GM21526 (cell line): ENCODE measurements around the gene LRCH1.
"Not testable (repeated sequence)": the region's sequence is repeated elsewhere in the genome, so short reads cannot be mapped to it uniquely, and the experiment has no call there.

Experiments used
- ATAC-seq: cut with Tn5 transposase; IDR thresholded peaks from one replicate; pipeline ENCODE4 v1.9.1; 2021; ENCODE audit warnings: moderate library complexity; ENCODE audit not compliant: unreplicated experiment, low FRiP score

The LRCH1 gene

DNA sequence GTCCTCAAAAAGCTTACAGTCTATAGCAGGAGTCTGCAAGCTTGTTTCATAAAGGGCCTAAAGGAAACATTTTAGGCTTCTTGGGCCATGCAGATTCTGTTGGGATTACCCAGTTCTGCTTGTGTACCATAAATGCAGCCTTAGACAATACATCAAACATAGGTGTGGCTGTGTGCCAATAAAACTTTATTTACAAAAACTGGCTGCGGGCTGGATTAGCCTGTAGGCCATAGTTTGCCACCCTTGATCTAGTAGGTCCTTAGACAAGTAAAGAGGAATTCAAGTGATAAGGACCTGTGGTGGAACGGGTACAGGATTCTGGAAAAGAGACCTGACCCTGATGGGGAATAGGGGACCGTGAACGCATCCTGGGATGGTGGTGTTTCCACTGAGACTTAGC is 192.1 kb downstream of the LRCH1 start:
- ATAC-seq, result no peak

DNA sequence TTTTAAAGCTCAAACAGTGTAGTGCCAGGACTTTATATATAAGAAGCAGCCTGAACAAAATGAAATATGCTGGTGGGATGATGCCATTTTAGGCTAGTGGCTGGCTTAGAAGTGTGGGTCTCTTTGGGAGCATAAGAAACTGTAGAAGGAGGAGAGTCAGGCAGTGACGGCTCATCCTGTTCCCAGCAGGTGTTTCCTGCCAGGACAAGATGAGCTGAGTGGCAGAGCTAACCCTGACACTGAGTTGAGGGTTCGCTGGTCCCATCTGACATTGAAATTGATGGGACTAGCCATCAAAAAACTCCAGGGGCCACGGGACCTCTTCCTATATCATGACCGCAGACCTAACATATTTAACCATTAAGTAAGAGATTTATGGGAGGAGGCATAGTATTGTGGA is 192.7 kb downstream of the LRCH1 start:
- no peak for ATAC-seq

DNA sequence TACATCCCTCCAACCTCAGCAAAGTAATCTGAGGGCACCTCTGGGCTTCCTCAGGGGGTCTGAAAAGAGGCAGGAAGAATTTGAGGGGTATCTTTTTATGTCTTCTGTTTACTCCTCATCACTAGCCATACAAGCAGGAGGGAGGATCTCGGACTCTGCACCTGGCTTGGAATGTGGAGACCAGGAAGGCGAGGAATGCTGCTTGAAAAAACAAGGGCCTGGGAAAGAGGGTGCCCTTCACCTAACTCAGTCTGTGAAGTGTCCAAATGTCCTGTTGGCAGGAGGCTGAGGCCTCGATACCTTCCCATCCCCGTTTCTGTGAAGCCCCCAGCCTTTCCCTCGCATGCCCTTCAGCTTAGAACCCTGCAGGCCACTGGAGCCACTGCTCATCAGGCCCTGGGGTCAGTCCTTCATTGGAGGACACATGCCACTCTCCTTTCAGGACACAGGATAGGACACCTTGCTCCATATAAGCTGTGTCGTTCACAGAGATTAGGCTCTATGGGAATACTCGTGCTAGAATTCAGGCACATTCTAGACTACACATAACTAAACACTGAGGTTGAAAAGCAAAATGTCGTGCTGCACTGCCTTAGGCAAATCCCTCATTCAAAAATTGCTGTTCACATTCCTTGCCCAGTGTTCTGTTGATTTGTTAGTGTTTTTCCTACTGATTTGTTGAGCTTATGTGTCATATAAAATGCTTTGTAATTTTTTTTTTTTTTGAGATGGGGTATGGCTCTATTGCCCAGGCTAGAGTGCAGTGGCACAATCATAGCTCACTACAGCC is 194.3 kb downstream of the LRCH1 start:
- ATAC-seq, result no peak

DNA sequence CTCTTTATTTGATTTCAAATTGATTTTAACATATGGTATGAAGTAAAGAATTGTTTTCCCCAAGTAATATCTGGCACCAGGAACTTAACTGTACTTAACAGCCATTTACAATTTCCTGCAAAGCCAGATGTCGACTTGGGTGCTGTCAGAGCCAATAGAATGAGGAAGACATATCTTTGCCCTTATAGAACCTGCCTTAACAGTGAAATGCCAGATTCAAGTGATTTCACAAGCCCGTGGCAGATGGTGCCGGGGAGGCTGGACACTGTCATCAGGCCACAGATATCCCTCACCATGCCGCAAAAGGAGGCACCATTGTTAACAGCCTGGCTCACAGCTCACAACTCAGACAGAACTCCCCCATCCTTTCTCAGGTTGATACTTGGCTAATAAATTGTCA is 195.3 kb downstream of the LRCH1 start:
- no peak for ATAC-seq

DNA sequence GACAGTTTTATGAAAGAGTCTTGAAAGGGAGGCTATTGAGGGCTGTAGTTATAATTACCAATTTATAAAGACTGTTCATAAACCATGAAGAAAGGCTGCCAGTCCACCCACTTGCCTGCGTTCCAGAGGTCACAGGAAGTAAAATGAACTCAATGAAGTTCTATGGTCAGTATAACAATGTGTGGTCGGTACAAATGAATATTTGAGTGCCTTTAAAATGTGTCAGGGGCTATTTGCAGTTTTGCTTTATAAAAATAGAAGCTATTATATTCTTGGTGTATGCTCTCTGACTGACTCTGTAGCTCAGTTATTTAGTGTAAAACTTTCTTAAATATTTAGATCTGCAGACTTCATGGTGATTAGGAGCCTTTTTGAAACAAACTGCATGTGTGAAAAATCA is 197.0 kb downstream of the LRCH1 start:
- no peak for ATAC-seq

DNA sequence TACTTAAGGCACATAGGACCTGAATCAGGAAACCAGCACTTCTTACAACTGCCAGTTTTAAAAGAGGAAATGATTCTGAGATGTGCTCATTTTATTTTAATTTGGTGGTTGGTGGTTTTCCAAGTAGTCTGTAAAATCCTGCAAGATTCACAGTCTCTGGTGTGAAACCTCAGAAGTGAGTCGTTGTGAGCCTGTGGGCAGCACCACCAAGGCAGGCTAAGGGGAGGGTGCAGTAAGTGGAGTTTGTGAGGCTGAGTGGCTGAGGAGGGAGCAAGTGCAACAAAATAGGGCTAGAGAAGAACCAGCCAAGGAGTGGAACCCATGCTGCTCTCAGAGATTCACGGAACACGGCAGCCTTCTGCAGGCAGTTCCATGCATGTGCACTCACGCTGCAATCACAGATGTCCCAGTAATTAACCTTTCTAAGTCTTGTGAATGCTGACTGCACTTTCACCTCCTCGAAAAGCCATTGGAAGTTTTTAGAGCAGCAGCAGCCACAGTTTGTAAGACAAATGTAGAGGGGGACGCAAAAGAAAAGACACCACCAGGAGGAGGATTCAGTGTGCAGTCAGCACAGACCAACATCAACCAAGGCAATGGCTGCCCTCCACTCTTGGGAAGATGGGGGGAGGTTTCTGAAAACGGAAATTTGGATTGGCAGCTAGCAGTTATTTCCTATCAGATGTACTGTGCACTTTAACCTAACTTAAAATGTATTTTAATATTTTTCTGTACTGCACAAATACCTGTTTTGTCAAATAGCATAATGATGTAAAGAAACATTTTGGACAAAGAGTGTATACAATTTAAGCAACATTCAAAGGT is 199.1 kb downstream of the LRCH1 start:
- peak; percentile 73 for ATAC-seq

DNA sequence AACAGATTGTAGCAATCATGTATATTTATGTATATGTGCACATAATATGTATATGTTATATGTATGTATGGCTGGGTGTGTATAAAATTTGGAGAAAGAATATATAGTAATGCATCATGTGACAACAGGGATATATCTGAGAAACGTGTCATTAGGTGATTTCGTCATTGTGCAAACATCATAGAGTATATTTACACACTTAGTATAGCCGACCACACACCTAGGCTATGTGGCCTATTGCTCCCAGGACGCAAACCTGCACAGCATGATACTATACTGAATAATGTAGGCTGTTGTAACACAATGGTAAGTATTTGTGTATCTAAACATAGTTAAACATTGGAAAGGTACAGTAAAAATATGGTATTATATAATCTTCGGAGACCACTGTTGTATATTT is 200.2 kb downstream of the LRCH1 start:
- no peak for ATAC-seq

DNA sequence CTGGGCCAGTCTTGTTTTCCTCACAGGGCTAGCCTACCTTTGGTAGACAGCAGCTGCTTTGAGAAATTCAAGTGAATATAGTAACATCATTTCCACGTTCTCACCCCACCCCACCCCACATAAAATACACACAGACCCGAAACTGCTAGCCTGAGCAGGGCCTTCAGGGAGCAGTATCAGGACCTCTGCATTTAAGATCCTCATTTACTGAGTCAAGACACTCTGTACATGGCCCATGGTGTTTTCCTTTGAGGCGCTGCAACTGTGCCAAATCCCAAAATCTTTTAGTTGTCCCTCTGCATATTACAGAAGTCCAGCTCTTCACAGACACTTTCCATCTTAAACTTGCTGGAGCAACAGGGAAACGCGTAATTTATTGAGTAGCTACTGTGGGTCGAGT is 200.9 kb downstream of the LRCH1 start:
- no peak for ATAC-seq

DNA sequence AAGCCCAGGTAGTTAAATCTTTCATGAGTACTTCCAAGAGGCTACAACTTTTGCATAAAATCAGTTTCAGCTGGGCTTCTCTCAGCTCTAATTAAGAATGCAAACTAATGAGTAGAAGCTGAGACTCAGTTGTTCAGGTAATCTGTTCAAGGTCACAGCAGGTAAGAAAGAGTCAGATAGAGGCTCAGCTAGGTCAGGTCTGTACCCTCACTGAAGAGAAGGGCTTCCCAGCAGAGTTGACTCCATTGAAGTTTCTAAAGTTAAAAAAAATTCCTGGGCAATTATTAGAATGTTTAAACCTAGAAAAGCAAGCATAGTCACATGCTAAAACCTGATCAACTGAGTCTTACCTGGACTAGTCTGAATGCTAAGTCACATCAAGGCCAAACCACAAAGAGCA is 201.8 kb downstream of the LRCH1 start:
- ATAC-seq, result no peak

DNA sequence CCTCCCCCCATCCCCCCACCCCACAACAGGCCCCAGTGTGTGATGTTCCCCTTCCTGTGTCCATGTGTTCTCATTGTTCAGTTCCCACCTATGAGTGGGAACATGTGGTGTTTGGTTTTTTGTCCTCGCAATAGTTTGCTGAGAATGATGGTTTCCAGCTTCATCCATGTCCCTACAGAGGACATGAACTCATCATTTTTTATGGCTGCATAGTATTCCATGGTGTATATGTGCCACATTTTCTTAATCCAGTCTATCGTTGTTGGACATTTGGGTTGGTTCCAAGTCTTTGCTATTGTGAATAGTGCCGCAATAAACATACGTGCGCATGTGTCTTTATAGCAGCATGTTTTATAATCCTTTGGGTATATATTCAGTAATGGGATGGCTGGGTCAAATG is 202.5 kb downstream of the LRCH1 start:
- ATAC-seq, result not testable (repeated sequence)

DNA sequence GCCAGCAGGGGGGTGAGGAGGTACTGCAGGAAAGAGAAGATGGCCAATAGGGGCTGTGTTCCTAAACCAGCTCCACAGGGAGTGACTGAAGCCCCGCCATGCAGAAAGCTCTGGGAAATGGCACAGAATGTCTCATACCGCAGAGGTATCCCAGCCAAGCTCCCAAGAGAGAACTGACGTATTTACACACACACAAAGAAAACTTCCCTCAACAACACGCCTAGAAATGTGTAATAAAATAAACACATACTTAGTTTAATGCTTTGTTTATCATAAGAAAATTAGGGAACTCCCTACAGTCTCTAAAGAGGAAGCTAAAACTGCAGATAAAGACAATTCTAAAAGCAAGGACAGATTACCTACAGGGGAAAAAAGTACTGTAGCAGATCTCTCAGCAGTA is 204.0 kb downstream of the LRCH1 start:
- no peak for ATAC-seq

DNA sequence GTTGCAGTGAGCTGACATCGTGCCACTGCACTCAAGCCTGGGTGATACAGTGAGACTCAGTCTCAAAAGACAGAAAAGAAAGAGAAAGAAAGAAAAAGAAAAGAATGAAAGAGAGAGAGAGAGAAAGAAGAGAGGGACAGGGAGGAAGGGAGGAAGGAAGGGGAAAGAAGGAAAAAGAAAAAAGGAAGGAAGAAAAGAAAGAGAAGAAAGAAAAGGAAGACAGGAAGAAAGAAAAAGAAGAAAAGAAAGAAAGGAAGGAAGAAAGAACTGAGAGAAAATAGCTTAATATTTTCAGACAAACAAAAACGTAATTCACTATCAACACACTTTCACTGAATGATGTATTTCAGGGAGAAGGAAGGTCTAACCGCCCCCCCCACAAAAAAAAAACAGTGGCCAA is 204.7 kb downstream of the LRCH1 start:
- no peak for ATAC-seq

DNA sequence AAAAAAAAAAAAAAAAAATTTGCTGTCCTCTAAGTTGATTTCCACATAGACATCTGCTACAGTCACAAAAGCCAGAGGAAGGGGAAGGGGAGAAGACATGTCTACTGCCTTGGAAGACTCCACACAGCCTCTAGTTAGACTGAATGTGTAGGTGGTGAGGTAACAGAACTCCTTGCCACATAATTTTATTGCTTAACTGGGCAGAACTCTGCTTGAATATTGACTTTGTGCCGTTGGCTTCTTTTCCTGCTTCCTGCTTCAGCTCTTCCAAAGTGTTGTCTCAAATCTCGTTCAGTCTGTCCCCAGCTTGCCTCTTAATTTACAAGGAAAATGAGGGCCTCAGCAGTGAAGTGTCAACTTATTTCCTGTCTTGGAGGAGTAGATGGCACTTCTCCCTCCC is 206.9 kb downstream of the LRCH1 start:
- no peak for ATAC-seq

DNA sequence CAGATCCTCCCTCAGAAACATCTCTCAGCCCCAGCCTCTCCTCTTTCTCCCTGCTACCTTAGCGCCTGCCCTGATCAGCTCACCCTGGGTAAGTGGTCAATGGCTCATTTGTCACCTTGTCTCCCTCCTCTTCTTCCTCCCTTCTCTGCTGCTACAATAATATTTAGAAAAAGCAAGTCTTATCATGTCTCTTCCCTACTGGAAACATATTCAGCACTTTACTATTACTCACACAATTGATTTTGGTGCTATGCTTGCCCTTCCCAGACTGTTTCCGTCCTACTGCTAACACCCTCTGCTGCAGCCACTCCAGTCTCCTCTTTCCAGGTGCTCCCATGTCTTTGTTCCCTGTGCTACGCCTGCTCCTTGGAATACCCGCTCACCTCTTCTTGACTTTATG is 208.2 kb downstream of the LRCH1 start:
- no peak for ATAC-seq

DNA sequence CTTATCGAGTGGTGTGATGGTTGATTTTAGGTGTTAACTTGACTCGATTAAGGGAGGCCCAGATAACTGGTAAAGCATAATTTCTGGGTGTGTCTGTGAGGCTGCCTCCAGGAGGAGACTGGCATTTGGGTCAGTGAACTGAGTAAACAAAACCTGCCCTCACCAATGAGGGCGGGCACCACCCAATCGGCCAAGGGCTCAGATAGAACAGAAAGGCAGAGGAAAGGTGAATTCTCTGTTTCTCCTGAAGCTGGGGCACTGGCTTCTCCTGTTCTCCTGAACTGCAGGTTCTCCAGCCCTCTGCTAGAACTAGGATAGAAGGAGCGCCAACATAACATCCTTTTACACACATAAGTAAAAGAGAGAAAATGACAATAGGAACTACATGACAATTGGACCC is 208.9 kb downstream of the LRCH1 start:
- no peak for ATAC-seq

DNA sequence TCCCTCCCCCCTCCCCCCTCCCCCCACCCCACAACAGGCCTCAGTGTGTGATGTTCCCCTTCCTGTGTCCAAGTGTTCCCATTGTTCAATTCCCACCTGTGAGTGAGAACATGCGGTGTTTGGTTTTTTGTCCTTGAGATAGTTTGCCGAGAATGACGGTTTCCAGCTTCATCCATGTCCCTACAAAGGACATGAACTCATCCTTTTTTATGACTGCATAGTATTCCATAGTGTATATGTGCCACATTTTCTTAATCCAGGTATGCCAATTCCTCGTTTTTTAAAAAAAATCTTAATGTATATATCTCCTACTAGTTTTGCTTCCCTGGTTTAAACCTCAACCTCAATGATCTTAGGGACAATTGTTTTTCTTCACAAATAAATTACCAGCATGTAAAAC is 217.0 kb downstream of the LRCH1 start:
- not testable (repeated sequence) for ATAC-seq

DNA sequence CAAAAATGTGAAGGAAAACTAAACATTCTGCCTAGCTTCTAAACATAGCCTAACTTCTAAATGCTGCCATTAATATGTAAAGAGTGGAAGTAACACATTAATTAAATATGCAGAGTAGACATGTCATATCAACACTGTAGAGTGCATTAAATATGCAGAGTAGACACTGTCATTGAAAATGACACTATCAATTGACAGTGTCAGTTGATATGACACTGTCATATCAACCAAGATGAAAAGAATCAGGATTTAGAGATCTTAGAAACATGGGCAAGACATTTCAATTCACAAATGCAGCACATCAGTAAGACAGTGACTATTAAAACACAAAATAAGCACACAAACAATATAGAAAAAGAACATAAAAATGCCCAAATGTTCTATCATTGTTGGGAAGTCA is 218.7 kb downstream of the LRCH1 start:
- ATAC-seq, result no peak

DNA sequence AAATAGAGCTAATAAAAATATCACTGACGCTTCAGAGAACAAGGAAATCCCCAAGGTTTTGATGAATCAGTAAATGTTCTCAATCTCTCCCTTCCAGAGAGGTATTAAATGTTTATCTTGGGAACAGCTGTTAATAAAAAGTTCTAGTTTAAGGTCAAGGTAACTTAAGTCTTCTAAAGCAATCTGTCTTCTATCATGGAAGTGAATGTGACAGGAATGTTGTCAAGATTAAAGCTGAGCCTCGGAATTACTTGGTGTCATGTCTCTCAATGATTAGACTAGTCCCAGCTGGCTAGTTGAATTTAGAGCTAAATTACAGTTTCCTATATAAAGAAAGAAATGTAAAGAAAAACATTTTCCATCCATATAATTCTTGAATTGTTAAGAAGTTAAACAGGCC is 220.6 kb downstream of the LRCH1 start:
- ATAC-seq, result no peak

DNA sequence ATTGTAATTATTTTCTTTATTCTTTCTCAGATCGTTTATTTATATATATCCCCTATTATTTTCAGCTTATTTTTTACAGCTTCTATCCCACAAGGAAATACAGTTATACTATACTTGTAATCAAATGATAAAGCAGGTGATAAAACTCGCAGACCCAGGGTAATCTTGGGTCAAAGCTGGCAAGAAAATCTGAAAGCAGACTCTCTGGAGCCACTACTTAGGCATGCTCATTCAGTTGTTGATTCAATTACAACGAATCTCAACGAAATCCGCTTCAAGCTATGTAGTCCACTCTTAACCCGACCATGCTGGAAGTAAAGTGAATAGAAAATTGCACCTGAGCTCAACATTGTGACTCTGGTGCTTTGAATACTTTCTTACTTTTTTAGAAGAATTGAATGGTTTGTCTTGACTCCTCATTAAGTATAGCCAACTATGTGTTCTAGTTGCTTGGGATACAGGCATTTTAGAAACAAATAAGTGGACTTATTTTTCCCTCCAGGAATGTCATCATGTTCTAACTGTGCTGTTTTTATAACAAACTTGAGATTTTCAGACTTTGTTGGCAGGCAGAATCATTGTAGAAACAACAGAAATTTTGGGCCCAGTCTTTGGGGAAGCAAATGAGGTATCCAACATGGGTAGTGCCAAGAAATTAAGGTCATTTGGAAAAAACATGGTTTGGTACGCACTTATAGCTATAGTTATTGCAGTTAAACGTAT is 222.6 kb downstream of the LRCH1 start:
- ATAC-seq, result no peak

DNA sequence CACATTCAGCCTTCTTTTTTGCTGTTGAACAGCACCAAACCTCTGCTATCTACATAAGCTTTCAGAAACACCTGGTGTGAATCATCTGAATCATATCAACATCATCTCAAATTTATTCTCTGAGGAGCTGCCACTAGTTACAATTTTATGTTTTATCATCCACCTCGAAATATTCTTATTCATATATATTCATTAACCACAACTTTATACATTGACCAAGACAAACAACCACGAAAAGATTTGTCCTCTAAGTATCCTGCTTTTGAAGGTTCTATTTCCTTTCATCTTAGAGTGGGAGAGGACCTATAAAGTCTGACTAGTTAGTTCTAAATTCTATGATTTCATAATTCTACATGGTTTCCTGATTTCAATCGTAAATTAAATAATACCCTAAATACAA is 225.1 kb downstream of the LRCH1 start:
- no peak for ATAC-seq

DNA sequence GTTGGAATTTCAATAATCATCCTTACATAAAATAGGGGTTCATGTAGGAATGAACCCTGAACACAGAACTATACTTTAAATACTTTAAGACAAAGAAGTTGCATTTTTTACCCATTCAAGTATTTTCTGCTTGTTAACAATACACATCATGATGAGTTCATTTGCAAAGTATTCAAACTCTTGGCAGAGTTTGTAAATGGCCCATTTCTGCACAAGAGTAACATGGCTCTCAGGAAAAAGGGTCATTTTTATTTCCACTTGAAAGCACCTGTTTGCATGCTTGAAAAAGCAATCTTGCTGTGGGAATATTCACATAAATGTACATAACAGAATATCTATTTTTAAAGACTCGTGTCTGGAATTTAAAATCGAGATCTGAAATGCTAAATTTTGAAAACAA is 225.9 kb downstream of the LRCH1 start:
- ATAC-seq, result no peak
